GM20000 (cell line): ENCODE data around the gene TUBB1.
A peak's percentile ranks its signal among the peaks of the same experiment; 100 is the strongest.

Source experiments
- DNase-seq: peaks from one replicate; pipeline ENCODE4 v3.0.0; 2012; ENCODE audit warnings: low spot score
- TF ChIP-seq, protein P1 (sequence below): IDR thresholded peaks from 2 replicates; pipeline ENCODE4 v1.5.1; 2012; ENCODE audit warnings: mild to moderate bottlenecking, control low read depth; ENCODE audit errors: extremely low read depth, missing control alignments

The TUBB1 gene

DNA sequence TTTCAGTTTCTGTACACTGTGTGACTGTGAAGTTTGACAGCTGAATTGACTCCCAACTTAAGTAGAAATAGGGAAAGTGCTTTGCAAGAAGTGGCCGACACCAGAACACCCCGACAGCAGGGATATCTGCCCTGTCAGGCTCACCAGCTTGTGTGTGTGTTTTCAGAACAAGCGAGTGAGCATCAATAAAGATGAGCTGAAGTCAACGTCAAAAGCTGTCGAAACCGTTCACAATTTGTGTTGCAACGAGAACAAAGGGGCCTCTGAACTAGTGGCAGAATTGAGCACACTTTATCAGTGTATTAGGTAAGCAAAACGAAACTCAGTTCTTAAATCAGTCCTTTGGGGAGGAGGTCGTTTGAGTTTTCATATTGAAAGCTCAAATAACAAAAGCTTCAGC is 27.5 kb upstream of the TUBB1 start:
- no peak for DNase-seq
- TF ChIP-seq, protein P1, sequence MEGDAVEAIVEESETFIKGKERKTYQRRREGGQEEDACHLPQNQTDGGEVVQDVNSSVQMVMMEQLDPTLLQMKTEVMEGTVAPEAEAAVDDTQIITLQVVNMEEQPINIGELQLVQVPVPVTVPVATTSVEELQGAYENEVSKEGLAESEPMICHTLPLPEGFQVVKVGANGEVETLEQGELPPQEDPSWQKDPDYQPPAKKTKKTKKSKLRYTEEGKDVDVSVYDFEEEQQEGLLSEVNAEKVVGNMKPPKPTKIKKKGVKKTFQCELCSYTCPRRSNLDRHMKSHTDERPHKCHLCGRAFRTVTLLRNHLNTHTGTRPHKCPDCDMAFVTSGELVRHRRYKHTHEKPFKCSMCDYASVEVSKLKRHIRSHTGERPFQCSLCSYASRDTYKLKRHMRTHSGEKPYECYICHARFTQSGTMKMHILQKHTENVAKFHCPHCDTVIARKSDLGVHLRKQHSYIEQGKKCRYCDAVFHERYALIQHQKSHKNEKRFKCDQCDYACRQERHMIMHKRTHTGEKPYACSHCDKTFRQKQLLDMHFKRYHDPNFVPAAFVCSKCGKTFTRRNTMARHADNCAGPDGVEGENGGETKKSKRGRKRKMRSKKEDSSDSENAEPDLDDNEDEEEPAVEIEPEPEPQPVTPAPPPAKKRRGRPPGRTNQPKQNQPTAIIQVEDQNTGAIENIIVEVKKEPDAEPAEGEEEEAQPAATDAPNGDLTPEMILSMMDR: no peak

DNA sequence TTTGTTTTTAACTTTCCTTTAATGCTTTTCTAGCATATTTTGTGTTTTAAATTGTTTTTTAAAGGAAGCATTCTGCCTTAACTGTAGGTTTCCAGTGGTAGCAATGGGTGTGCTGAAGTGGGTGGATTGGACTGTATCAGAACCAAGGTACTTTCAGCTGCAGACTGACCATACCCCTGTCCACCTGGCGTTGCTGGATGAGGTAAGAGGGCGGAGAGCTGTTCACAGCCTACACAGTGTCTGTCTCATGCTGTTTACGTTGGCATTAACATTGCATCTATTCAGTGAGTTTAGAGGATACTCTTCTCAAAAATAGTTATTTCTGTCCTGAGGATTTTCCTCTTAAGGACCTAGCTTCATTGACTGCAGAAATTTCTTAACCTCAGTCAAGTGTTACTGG is 26.3 kb upstream of the TUBB1 start:
- TF ChIP-seq, protein P1: no peak
- no peak for DNase-seq

DNA sequence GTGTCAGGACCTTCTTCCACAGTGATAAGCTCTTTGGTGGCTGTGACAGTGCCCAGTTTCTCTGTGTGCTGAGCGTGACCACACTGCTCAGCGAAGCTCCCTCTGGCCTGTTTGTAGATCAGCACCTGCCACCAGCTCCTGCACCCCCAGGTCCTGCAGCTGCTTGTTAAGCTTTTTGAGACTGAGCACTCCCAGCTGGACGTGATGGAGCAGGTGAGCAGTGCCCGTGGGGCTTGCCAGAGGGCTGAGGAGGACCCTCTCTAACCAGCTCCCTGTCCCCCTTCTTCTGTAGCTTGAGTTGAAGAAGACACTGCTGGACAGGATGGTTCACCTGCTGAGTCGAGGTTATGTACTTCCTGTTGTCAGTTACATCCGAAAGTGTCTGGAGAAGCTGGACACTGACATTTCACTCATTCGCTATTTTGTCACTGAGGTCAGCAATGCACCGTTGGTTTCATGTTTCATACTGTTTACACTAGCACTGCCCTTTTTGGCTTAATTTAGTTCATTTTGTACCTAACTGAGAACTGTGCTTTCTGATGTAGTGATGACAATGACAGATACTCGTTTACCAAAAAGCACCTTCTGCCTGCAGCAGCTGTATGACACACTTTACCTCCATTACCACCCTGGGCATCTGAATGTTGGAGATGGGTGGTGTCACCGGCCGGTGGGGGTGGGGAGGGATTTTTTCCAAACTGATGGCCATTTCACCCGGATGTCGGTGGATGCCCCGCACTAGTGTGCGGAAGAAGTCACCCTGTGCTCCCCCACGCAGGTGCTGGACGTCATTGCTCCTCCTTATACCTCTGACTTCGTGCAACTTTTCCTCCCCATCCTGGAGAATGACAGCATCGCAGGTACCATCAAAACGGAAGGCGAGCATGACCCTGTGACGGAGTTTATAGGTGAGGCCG is 25.6 kb upstream of the TUBB1 start:
- peak; percentile 46 for DNase-seq
- TF ChIP-seq, protein P1: no peak

DNA sequence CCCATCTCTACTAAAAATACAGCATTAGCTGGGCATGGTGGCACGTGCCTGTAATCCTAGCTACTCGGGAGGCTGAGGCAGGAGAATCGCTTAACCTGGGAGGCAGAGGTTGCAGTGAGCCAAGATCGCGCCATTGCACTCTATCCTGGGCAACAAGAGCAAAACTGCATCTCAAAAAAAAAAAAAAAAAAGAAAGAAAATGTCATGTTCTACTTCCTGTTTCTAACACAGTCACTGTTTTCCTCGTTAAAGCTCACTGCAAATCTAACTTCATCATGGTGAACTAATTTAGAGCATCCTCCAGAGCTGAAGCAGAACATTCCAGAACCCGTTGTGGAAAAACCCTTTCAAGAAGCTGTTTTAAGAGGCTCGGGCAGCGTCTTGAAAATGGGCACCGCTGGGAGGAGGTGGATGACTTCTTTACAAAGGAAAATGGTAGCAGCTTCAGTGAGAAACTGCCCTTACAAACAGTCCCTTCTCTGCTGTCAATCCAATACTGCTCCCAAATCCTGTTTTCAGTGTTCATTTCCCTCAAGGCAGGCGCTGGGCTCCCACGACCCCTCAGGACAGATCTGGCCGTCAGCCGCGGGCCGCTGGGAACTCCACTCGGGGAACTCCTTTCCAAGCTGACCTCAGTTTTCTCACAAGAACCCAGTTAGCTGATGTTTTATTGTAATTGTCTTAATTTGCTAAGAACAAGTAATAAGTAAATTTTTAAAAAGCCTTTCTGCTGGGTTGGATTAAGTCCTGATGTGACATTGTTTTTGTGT is 24.7 kb upstream of the TUBB1 start:
- DNase-seq: no peak
- TF ChIP-seq, protein P1: no peak

DNA sequence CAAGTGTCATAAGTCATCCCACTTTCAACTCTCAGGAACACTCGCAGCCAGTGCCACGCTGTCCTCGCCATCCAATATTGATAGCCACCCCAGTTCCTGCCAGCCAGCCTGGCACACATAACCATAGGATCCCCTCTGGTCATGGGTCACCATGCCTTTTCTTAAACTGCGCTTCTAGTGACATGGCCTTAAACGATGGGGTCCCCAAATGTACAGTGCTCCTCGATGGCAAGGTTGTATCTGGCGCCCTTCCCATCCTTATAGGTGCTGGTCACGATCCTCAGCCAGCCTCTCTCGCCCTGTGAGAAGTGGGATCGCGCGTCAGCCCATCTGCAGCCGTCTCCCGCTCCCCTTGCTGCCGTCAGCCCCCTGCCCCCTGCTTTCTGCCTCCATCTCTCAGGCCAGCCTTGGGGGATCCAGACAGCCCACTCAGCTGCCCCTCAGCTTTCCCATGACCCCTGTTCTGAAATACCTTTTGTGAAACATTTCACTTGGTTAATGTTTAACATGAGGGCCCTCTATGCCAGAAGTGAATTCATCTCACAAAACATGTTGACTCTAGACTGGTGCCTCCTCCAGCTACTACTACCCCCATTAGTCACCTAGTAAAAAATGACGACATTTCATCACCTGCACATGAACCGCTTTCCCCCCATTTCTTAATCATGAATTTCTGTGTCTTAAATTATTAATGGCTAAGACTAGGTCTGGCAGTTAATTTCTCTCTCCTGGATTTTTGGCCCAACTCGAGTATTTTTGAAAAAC is 23.6 kb upstream of the TUBB1 start:
- TF ChIP-seq, protein P1: no peak
- no peak for DNase-seq

DNA sequence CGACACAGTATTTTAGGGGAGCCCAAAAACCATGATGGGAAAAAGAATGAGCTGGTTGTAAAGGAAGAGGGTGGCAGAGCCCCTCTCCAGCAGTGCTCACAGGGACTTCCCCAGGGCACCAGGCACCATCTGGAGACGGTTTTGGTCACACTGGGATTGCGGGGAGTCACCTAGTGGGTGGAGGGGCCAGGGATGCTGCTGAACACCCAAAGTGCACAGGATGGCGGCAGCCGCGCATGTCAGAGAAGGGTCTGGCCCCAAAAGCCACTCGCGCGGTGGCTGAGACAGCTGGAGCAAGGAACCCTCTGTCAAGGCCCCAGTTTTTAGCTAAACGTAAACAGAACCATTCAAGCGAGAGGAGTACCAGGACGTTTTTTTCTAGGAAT is 23.0 kb upstream of the TUBB1 start:
- TF ChIP-seq, protein P1: no peak
- no peak for DNase-seq
